Prostate gland (tissue), 2 donors: ENCODE results near the gene PCDHB11.
"Not testable (repeated sequence)": the region's sequence is repeated elsewhere in the genome, so short reads cannot be mapped to it uniquely, and the experiment has no call there.

Source experiments
- POLR2A ChIP-seq: fragments of 450-650 bp; IDR thresholded peaks from one replicate; pipeline ENCODE4 v1.6.1; 2016; ENCODE audit warnings: antibody characterized with exemption, mild to moderate bottlenecking
- POLR2AphosphoS5 ChIP-seq: sonication (generic); formaldehyde crosslinking; IDR thresholded peaks from one replicate; pipeline ENCODE4 v1.6.1; 2017; ENCODE audit warnings: antibody characterized with exemption
- TF ChIP-seq, protein P1 (sequence below), 4 experiments: fragments of 200-600 bp in 2 of 4; fragments of 450-650 bp in 2 of 4; sonication (generic) in 2 of 4; IDR thresholded peaks; 1 replicate in 3 of 4; 2 replicates in 1 of 4; pipeline ENCODE4 v1.5.1; 2016 to 2019; ENCODE audit warnings: antibody characterized with exemption in 4 of 4, mild to moderate bottlenecking in 2 of 4, moderate library complexity in 2 of 4

DNA sequence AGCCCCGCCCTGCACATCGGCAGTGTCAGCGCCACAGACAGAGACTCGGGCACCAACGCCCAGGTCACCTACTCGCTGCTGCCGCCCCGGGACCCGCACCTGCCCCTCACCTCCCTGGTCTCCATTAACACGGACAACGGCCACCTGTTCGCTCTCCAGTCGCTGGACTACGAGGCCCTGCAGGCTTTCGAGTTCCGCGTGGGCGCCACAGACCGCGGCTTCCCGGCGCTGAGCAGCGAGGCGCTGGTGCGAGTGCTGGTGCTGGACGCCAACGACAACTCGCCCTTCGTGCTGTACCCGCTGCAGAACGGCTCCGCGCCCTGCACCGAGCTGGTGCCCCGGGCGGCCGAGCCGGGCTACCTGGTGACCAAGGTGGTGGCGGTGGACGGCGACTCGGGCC is 47.5 kb downstream of the PCDHB11 start:
- TF ChIP-seq, protein P1, sequence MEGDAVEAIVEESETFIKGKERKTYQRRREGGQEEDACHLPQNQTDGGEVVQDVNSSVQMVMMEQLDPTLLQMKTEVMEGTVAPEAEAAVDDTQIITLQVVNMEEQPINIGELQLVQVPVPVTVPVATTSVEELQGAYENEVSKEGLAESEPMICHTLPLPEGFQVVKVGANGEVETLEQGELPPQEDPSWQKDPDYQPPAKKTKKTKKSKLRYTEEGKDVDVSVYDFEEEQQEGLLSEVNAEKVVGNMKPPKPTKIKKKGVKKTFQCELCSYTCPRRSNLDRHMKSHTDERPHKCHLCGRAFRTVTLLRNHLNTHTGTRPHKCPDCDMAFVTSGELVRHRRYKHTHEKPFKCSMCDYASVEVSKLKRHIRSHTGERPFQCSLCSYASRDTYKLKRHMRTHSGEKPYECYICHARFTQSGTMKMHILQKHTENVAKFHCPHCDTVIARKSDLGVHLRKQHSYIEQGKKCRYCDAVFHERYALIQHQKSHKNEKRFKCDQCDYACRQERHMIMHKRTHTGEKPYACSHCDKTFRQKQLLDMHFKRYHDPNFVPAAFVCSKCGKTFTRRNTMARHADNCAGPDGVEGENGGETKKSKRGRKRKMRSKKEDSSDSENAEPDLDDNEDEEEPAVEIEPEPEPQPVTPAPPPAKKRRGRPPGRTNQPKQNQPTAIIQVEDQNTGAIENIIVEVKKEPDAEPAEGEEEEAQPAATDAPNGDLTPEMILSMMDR (IDR thresholded peaks at IDR 0.05) = not testable (repeated sequence)
- not testable (repeated sequence) for TF ChIP-seq POLR2A, POLR2AphosphoS5
